Measurements from ENCODE around the gene RBM18. TPM values are rescaled to one million over a fixed set of nuclear protein-coding genes. Genes with fewer than 3 reads are reported as not detected.

The RBM18 gene
- total and polyA plus RNA-seq, 5 donors from 2014 or later, result 26.1 to 34.8 (median 29.6) TPM

GRCh38 chr9:122294531-122294930 lies 29.9 kb upstream of the RBM18 start:
- no peak overlapping the region for H3K4me3 Mint-ChIP-seq
- H3K27ac Mint-ChIP-seq, result peak overlapping the region in 1 of 3 donors; percentile 27

DNA sequence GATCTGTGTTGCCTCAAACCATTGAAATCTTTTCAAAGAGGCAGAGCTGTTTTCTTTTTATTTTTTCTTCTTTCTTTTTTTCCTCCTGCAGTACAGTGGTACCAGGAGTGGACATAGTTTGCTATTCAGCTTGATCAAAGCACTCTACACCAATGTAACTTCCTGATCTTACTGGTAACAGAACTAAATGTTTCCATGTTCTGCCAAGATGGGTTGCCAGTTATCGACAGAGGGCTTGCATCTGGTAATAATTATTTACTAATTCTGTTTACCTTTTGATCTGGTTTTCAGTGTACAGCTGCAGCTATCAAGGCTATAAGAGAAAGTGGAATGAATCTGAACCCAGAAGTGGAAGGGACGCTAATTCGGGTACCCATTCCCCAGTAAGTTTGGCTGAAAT lies 26.8 kb upstream of the RBM18 start:
- H3K27me3 Mint-ChIP-seq, result no peaks in the 10 kb centered on the region
- H3K27ac ChIP-seq (ENCODE audit: insufficient read depth, low read length, poor library complexity, severe bottlenecking), result no peak overlapping the region
- no peaks in the 10 kb centered on the region for H3K4me1 ChIP-seq (ENCODE audit: control insufficient read depth, insufficient read depth, low read length, poor library complexity, severe bottlenecking)
- H3K36me3 Mint-ChIP-seq, result peaks cover 49% of the 10 kb centered on the region
- no peaks in the 10 kb centered on the region for H3K9me3 Mint-ChIP-seq
- H3K9me3 ChIP-seq (ENCODE audit: control insufficient read depth in 2 of 2, low read length in 2 of 2), result no peaks in the 10 kb centered on the region
- peaks cover 55% of the 10 kb centered on the region for H3K36me3 ChIP-seq (ENCODE audit: control insufficient read depth, insufficient read depth, low read length)
- no peak overlapping the region for H3K27ac Mint-ChIP-seq
- DNase-seq, result no peak
- no peaks in the 10 kb centered on the region for H3K27me3 ChIP-seq (ENCODE audit: control insufficient read depth, insufficient read depth, low read length)
- H3K4me3 Mint-ChIP-seq, result no peak overlapping the region
- H3K4me3 ChIP-seq (ENCODE audit: low read depth, low read length), result no peak overlapping the region
- peaks cover 0 to 10% (median 3%) of the 10 kb centered on the region in 4 donors for H3K4me1 Mint-ChIP-seq
- ATAC-seq (ENCODE audit: low read depth in 2 of 2), result no peak

More at GRCh38 chr9:122294531-122294930, 29.9 kb upstream of the RBM18 start:
- Mint-ChIP-seq H3K4me1 (peaks cover 0 to 6% (median under 1%) of the 10 kb centered on the region in 4 donors), H3K36me3 (peaks cover 53% of the 10 kb centered on the region), H3K27me3 (no peaks in the 10 kb centered on the region), H3K9me3 (no peaks in the 10 kb centered on the region)
- no peaks in the 10 kb centered on the region for H3K4me1 ChIP-seq (ENCODE audit: control insufficient read depth, insufficient read depth, low read length, poor library complexity, severe bottlenecking)
- H3K36me3 ChIP-seq (ENCODE audit: control insufficient read depth, insufficient read depth, low read length), result peaks cover 43% of the 10 kb centered on the region
- H3K27ac ChIP-seq (ENCODE audit: insufficient read depth, low read length, poor library complexity, severe bottlenecking), result no peak overlapping the region
- H3K4me3 ChIP-seq (ENCODE audit: low read depth, low read length), result no peak overlapping the region
- ATAC-seq (ENCODE audit: low read depth in 2 of 2) (no peak), DNase-seq (no peak)
- H3K27me3 ChIP-seq (ENCODE audit: control insufficient read depth, insufficient read depth, low read length), result no peaks in the 10 kb centered on the region
- H3K9me3 ChIP-seq (ENCODE audit: control insufficient read depth in 2 of 2, low read length in 2 of 2), result no peaks in the 10 kb centered on the region

GRCh38 chr9:122287214-122287720 lies 22.6 kb upstream of the RBM18 start:
- H3K4me1 ChIP-seq (ENCODE audit: control insufficient read depth, insufficient read depth, low read length, poor library complexity, severe bottlenecking), result no peaks in the 10 kb centered on the region
- Mint-ChIP-seq H3K27me3 (no peaks in the 10 kb centered on the region), H3K4me1 (peaks cover 0 to 11% (median 3%) of the 10 kb centered on the region in 4 donors), H3K27ac (peak overlapping the region in 1 of 3 donors; percentile 20), H3K4me3 (no peak overlapping the region), H3K36me3 (peaks cover 29% of the 10 kb centered on the region), H3K9me3 (no peaks in the 10 kb centered on the region)
- H3K27me3 ChIP-seq (ENCODE audit: control insufficient read depth, insufficient read depth, low read length), result no peaks in the 10 kb centered on the region
- ATAC-seq (ENCODE audit: low read depth in 2 of 2) (no peak), DNase-seq (no peak)
- H3K27ac ChIP-seq (ENCODE audit: insufficient read depth, low read length, poor library complexity, severe bottlenecking), result no peak overlapping the region
- no peaks in the 10 kb centered on the region for H3K9me3 ChIP-seq (ENCODE audit: control insufficient read depth in 2 of 2, low read length in 2 of 2)
- H3K4me3 ChIP-seq (ENCODE audit: low read depth, low read length), result no peak overlapping the region
- peaks cover 59% of the 10 kb centered on the region for H3K36me3 ChIP-seq (ENCODE audit: control insufficient read depth, insufficient read depth, low read length)

DNA sequence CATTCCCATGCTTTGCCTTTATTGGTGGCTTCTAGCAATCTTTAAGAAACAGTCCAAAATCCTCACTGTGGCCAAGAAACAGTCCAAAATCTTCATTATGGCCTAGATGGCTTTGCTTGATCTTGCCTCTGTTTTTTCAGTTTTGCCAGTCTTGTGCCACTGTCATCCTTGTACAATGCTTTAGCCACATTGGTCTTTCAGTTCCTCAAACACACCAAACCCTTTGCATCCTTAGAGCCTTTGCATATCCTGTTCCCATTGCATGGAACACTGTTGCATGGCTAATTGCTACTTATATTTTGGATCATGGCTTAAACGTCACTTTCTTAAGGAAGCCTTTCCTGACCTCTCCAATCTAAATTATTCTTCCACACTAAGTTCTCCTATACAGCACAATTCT lies 22.1 kb upstream of the RBM18 start:
- H3K9me3 Mint-ChIP-seq, result no peaks in the 10 kb centered on the region
- no peak for ATAC-seq (ENCODE audit: low read depth in 2 of 2)
- H3K9me3 ChIP-seq (ENCODE audit: control insufficient read depth in 2 of 2, low read length in 2 of 2), result no peaks in the 10 kb centered on the region
- no peak overlapping the region for H3K4me3 Mint-ChIP-seq
- peaks cover 0 to 12% (median 3%) of the 10 kb centered on the region in 4 donors for H3K4me1 Mint-ChIP-seq
- peaks cover 31% of the 10 kb centered on the region for H3K36me3 Mint-ChIP-seq
- no peak overlapping the region for H3K27ac ChIP-seq (ENCODE audit: insufficient read depth, low read length, poor library complexity, severe bottlenecking)
- no peak for DNase-seq
- H3K27me3 ChIP-seq (ENCODE audit: control insufficient read depth, insufficient read depth, low read length), result no peaks in the 10 kb centered on the region
- H3K36me3 ChIP-seq (ENCODE audit: control insufficient read depth, insufficient read depth, low read length), result peaks cover 59% of the 10 kb centered on the region
- H3K27me3 Mint-ChIP-seq, result no peaks in the 10 kb centered on the region
- H3K27ac Mint-ChIP-seq, result no peak overlapping the region
- no peaks in the 10 kb centered on the region for H3K4me1 ChIP-seq (ENCODE audit: control insufficient read depth, insufficient read depth, low read length, poor library complexity, severe bottlenecking)
- H3K4me3 ChIP-seq (ENCODE audit: low read depth, low read length), result no peak overlapping the region

- ATAC-seq (ENCODE audit: low read depth in 2 of 2) (no peak), DNase-seq (no peak)
- no peaks in the 10 kb centered on the region for H3K27me3 ChIP-seq (ENCODE audit: control insufficient read depth, insufficient read depth, low read length)
- Mint-ChIP-seq H3K4me3 (no peak overlapping the region), H3K9me3 (no peaks in the 10 kb centered on the region), H3K36me3 (peaks cover 33% of the 10 kb centered on the region), H3K27ac (no peak overlapping the region), H3K4me1 (peaks cover 11 to 21% (median 13%) of the 10 kb centered on the region in 4 donors), H3K27me3 (no peaks in the 10 kb centered on the region)
- H3K9me3 ChIP-seq (ENCODE audit: control insufficient read depth in 2 of 2, low read length in 2 of 2), result no peaks in the 10 kb centered on the region
- no peak overlapping the region for H3K4me3 ChIP-seq (ENCODE audit: low read depth, low read length)
- H3K36me3 ChIP-seq (ENCODE audit: control insufficient read depth, insufficient read depth, low read length), result peaks cover 53% of the 10 kb centered on the region
- H3K4me1 ChIP-seq (ENCODE audit: control insufficient read depth, insufficient read depth, low read length, poor library complexity, severe bottlenecking), result no peaks in the 10 kb centered on the region
- no peak overlapping the region for H3K27ac ChIP-seq (ENCODE audit: insufficient read depth, low read length, poor library complexity, severe bottlenecking)
Observed at GRCh38 chr9:122281368-122281767, 16.7 kb upstream of the RBM18 start.

DNA sequence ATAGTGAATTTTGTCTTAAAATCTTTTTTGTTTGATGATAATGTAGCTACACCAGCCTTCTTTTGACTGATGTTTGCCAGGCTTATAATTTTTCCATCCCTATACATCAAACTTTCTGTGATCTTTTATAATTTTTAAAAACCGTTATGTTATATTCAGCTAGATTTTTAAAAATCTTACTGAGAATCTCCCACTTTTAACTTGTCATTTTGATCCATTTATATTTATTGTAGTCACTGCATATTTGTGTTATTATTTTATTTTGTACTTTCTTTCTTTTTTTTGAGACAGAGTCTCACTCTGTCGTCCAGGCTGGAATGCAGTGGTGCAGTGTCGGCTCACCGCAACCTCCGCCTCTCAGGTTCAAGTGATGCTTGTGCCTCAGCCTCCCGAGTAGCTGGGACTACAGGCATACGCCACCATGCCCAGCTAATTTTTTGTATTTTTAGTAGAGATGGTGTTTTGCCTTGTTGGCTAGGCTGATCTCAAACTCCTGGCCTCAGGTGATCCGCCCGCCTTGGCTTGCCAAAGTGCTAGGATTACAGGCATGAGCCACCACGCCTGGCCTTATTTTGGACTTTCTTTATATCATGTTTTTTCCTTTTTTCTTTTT lies 12.8 kb upstream of the RBM18 start:
- no peak overlapping the region for H3K4me3 ChIP-seq (ENCODE audit: low read depth, low read length)
- Mint-ChIP-seq H3K4me1 (peaks cover 19 to 40% (median 29%) of the 10 kb centered on the region in 4 donors), H3K4me3 (no peak overlapping the region), H3K9me3 (peaks cover 0 to 1% (median 0%) of the 10 kb centered on the region in 7 donors), H3K36me3 (peaks cover 57% of the 10 kb centered on the region), H3K27ac (no peak overlapping the region), H3K27me3 (no peaks in the 10 kb centered on the region)
- ATAC-seq (ENCODE audit: low read depth in 2 of 2), result no peak
- H3K27ac ChIP-seq (ENCODE audit: insufficient read depth, low read length, poor library complexity, severe bottlenecking), result no peak overlapping the region
- peaks cover 35% of the 10 kb centered on the region for H3K36me3 ChIP-seq (ENCODE audit: control insufficient read depth, insufficient read depth, low read length)
- no peaks in the 10 kb centered on the region for H3K4me1 ChIP-seq (ENCODE audit: control insufficient read depth, insufficient read depth, low read length, poor library complexity, severe bottlenecking)
- H3K9me3 ChIP-seq (ENCODE audit: control insufficient read depth in 2 of 2, low read length in 2 of 2), result no peaks in the 10 kb centered on the region
- DNase-seq, result no peak
- no peaks in the 10 kb centered on the region for H3K27me3 ChIP-seq (ENCODE audit: control insufficient read depth, insufficient read depth, low read length)

- peaks cover 27% of the 10 kb centered on the region for H3K36me3 ChIP-seq (ENCODE audit: control insufficient read depth, insufficient read depth, low read length)
- H3K4me3 ChIP-seq (ENCODE audit: low read depth, low read length), result no peak overlapping the region
- Mint-ChIP-seq H3K9me3 (peaks cover 0 to 1% (median 0%) of the 10 kb centered on the region in 7 donors), H3K27me3 (no peaks in the 10 kb centered on the region), H3K36me3 (peaks cover 54% of the 10 kb centered on the region), H3K27ac (no peak overlapping the region), H3K4me3 (no peak overlapping the region), H3K4me1 (peaks cover 23 to 46% (median 28%) of the 10 kb centered on the region in 4 donors)
- no peak overlapping the region for H3K27ac ChIP-seq (ENCODE audit: insufficient read depth, low read length, poor library complexity, severe bottlenecking)
- no peaks in the 10 kb centered on the region for H3K4me1 ChIP-seq (ENCODE audit: control insufficient read depth, insufficient read depth, low read length, poor library complexity, severe bottlenecking)
- H3K27me3 ChIP-seq (ENCODE audit: control insufficient read depth, insufficient read depth, low read length), result no peaks in the 10 kb centered on the region
- no peaks in the 10 kb centered on the region for H3K9me3 ChIP-seq (ENCODE audit: control insufficient read depth in 2 of 2, low read length in 2 of 2)
- no peak for ATAC-seq (ENCODE audit: low read depth in 2 of 2)
- no peak for DNase-seq
Observed at GRCh38 chr9:122276096-122276495, 11.5 kb upstream of the RBM18 start.

- Histone ChIP-seq H3K27ac (ENCODE audit: insufficient read depth, low read length, poor library complexity, severe bottlenecking) (no peak overlapping the region), H3K36me3 (ENCODE audit: control insufficient read depth, insufficient read depth, low read length) (peaks cover 16% of the 10 kb centered on the region), H3K27me3 (ENCODE audit: control insufficient read depth, insufficient read depth, low read length) (no peaks in the 10 kb centered on the region), H3K4me1 (ENCODE audit: control insufficient read depth, insufficient read depth, low read length, poor library complexity, severe bottlenecking) (no peaks in the 10 kb centered on the region), H3K9me3 (ENCODE audit: control insufficient read depth in 2 of 2, low read length in 2 of 2) (no peaks in the 10 kb centered on the region), H3K4me3 (ENCODE audit: low read depth, low read length) (no peak overlapping the region)
- H3K9me3 Mint-ChIP-seq, result peaks cover 0 to 1% (median 0%) of the 10 kb centered on the region in 7 donors
- H3K27ac Mint-ChIP-seq, result peak overlapping the region in 2 of 3 donors; percentile 18 to 47
- ATAC-seq (ENCODE audit: low read depth in 2 of 2) (no peak), DNase-seq (no peak)
- no peaks in the 10 kb centered on the region for H3K27me3 Mint-ChIP-seq
- peaks cover 20 to 45% (median 26%) of the 10 kb centered on the region in 4 donors for H3K4me1 Mint-ChIP-seq
- H3K4me3 Mint-ChIP-seq, result peak overlapping the region in 1 of 4 donors; percentile 35
- H3K36me3 Mint-ChIP-seq, result peaks cover 44% of the 10 kb centered on the region
Observed at GRCh38 chr9:122274055-122274454, 9.4 kb upstream of the RBM18 start.

Data from CD4-positive, CD25-positive, alpha-beta regulatory T cell (primary cell).